GM12891 (cell line): Measurements from ENCODE around the gene UFD1.

Experiments used
- DNase-seq: peaks from one replicate; pipeline ENCODE4 v3.0.0; 2011; ENCODE audit warnings: low spot score; ENCODE audit not compliant: insufficient read length
- FAIRE-seq: peaks from 2 replicates; lab custom pipeline; 2011; peaks lifted over from hg19 to GRCh38; lab: Jason Lieb, UNC
- PAX5 ChIP-seq: IDR thresholded peaks from 2 replicates; pipeline ENCODE4 v1.6.1; 2011; ENCODE audit warnings: low read length, moderate library complexity, mild to moderate bottlenecking; ENCODE audit not compliant: insufficient read depth, severe bottlenecking
- POLR2A ChIP-seq: IDR thresholded peaks from 2 replicates; pipeline ENCODE4 v1.6.1; 2011; ENCODE audit warnings: low read depth, low read length, control low read depth
- POLR2AphosphoS5 ChIP-seq: IDR thresholded peaks from 2 replicates; pipeline ENCODE4 v1.6.1; 2011; ENCODE audit warnings: low read depth, low read length, control low read depth
- POU2F2 ChIP-seq: IDR thresholded peaks from 2 replicates; pipeline ENCODE4 v1.6.1; 2011; ENCODE audit warnings: low read depth, mild to moderate bottlenecking, control low read depth, low read length, moderate library complexity
- SPI1 ChIP-seq: IDR thresholded peaks from 2 replicates; pipeline ENCODE4 v1.6.1; 2011; ENCODE audit warnings: low read depth, low read length, control low read depth
- TAF1 ChIP-seq: IDR thresholded peaks from 2 replicates; pipeline ENCODE4 v1.6.1; 2011; ENCODE audit warnings: low read depth, low read length, control low read depth

The UFD1 gene

DNA sequence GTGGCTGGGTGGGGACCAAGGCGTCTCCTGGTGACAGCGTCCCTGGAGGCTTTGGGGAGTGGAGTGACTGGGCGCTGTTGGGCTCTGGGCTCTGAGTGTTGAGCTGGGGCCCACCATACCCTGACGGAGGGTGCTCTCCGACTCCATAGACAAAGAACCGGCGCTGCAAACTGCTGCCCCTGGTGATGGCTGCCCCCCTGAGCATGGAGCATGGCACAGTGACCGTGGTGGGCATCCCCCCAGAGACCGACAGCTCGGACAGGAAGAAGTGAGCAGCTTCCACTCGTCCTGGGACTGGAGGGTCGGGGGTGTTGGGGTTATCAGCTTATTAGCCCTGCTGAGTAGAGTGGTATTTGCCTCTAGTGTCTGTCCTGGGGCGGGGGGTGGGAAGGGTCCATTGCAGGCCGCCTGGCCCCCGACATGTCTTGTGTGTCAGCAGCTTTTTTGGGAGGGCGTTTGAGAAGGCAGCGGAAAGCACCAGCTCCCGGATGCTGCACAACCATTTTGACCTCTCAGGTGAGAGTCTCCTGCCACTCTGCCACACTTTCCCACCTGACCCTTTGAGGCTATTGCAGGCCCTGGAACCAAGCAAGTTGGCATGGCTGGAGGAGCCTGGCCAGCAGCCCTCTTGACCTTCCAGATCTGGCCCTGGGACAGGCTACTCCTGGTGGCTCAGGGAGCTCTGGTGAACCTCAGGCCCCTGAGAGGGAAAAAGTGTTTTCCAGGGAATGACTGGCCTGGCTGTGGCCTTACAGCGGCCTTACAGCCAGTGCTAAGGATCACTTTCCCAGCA is 37.6 kb upstream of the UFD1 start:
- no peak for TF ChIP-seq POLR2A
- TF ChIP-seq POU2F2 = no peak
- no peak for TF ChIP-seq PAX5
- TF ChIP-seq TAF1 = no peak
- TF ChIP-seq POLR2AphosphoS5 = no peak
- no peak for TF ChIP-seq SPI1
- no peak for FAIRE-seq
- no peak for DNase-seq

DNA sequence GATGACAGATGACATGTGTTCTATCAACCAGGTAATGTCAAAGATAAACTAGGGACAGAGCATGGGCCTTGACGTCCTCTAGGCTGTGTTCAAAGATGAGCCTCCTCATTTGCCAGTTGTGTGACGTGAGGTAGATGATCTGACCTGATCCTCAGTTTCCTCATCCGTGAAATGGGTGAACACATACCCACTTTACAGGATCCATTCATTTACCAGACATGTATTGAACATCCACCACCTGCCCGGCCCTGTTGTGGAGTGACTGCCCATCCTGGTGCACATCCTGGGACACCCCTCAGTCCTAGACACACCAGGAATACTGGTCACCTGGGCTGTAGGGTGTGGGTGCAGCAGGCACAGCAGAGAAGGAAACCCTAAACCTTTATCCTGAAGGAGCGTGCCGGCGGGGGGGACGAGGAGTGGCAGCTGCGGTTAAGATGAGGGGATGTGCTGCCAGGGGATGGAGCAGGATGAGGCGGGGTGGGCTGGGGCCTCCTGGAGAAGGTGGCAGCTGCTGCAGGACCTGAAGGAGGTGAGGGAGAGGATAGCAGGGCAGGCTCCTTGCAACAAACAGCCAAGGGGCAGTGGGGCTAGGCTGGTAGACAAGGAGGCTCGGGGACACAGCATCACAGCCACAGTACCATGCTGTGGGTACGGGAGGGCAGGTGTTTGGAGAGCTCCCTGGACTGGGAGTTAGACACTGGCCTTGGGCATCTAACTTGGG is 36.8 kb upstream of the UFD1 start:
- DNase-seq (no peak), FAIRE-seq (no peak)
- TF ChIP-seq TAF1 (no peak), POLR2AphosphoS5 (no peak), SPI1 (no peak), POLR2A (no peak), PAX5 (no peak), POU2F2 (no peak)

DNA sequence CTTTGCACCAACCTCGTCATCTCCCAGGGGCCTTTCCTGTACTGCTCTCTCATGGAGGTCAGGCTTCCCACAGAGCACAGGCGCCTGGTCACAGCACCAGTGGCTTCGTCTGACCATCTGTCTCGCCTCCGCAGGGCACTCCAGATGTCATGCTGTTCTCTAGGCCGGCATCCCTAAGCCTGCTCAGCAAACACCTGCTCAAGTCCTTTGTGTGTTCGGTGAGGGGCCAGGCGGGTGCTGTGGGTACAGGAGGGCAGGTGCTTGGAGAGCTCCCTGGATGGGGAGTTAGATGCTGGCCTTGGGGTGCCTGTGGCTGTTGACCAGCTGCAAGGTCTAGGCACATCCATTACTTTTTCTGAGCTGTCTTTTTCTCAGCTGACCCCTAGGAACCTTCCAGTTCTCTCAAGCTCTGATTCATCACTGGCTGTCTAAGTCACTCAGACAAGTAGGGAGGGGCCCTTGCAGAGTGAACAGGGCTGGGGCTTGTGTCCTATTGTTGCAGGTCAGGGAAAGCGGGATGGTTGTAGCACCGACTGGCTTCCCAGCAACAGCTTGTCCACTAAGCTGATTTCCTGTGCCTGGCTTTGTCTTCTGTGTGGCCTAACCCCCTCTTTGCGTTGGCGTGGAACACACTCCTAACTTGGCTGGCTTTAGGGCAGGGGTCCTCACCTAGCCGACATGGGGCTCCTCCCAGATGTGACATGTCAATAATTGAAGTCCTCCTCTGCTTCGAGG is 36.0 kb upstream of the UFD1 start:
- FAIRE-seq (no peak), DNase-seq (no peak)
- no peak for TF ChIP-seq TAF1

DNA sequence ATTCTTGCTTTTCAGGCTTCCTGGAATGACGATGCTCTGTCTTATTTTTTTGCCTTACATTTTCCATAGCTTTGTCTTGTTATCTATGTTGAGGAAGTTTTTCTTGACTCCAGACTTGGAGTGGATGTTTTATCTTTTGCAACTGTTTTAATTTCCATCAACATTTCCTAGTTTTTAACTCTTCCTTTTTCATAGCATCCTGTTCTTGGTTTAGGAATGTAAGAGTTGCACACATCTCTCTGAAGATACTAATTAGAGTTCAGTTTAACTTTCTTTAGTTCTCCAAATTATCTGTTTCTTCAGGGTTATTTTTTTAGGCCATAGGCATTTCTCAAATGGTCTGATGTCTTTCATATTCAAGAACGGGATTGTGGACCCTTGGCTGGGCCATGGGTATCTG is 34.8 kb upstream of the UFD1 start:
- no peak for FAIRE-seq
- TF ChIP-seq SPI1 = no peak
- no peak for TF ChIP-seq TAF1
- TF ChIP-seq PAX5 = no peak
- no peak for TF ChIP-seq POLR2A
- no peak for TF ChIP-seq POLR2AphosphoS5
- TF ChIP-seq POU2F2 = no peak
- no peak for DNase-seq

DNA sequence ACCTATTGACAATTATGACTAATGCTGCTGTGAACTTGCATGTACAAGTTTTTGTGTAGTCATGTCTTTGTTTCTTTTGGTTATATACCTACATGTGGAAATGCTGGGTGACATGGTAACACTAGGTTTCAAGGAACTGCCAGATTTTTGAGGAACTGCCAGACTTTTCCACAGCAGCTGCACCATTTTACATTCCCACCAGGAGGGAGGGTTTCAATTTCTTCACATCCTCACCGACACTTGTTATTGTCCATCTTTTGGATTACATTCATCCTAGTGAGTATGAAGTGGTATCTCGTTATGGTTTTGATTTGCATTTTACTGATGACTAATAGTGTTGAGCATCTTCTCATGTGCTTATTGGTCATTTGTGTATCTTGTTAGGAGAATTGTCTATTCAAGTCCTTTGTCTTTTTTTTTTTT is 31.9 kb upstream of the UFD1 start:
- no peak for DNase-seq
- TF ChIP-seq PAX5 (no peak), SPI1 (no peak)
- FAIRE-seq = no peak

DNA sequence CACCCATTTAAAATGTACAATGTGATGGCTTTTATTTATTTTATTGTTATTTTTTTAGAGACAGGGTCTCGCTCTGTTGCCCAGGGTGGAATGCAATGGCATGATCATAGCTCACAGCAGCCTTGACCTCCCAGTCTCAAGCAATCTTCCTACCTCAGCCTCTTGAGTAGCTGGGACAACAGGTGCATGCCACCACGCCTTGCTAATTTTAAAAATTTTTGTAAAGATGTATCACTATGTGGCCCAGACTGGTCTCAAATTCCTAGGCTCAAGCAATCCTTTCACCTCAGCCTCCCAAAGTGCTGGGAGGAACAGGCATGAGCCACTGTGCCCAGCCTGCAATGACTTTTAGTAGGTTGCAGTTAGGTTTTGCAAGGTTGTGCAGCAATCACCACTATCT is 30.9 kb upstream of the UFD1 start:
- DNase-seq = no peak
- TF ChIP-seq PAX5 (no peak), SPI1 (no peak), POLR2A (no peak)
- no peak for FAIRE-seq

DNA sequence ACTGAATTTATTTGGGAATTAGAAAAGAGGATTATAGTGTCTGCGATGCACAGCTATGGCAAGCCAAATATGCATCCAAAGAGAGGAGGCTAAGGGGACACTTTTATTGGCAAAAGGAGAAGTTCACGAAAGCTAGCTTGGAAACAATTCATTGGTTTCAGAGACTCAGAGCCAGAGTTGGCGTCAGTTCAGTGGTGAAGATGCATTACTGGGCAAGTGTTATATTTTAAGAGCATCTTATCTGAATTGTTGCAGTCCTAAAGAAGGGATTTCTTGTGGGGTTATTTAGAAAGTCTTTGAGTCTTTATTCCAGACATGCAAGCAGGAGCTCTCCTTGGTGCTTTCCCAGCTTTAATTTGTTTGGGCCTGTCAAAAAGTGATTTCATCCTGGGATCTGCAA is 30.2 kb upstream of the UFD1 start:
- no peak for DNase-seq
- no peak for FAIRE-seq
- TF ChIP-seq POLR2AphosphoS5 = no peak
- TF ChIP-seq POU2F2 = no peak
- no peak for TF ChIP-seq SPI1
- TF ChIP-seq TAF1 = no peak
- no peak for TF ChIP-seq POLR2A
- no peak for TF ChIP-seq PAX5

DNA sequence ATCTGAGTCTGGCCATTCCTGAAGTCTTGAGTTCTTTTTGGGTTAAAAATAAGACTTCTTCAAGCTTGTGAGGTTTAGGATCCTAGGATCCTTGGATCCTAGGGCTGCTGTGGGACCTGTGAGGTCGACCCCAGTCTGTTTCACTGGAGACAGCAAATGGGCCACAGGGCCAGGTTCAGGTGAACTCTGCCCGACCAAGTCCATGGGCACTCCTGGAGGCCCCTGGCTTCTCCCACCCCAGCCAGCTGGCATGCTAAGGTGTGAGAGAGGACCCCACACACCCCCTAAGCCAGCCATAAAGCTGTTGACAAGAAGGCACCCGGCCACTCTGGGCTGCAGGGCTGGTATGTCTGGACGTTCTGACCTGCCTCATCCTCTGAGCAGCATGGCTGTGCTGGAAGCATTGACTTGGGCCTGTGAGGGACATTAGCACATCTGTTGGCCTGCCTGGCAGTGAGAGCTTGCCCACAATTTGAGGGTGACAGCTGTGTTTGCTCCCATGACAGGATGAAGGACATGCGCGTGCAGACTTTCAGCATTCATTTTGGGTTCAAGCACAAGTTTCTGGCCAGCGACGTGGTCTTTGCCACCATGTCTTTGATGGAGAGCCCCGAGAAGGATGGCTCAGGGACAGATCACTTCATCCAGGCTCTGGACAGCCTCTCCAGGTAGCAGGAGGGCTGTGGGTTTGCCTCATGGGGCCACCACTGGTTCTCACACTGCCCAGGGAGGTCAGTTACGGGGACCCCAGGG is 29.2 kb upstream of the UFD1 start:
- TF ChIP-seq POLR2A = no peak
- no peak for TF ChIP-seq SPI1
- TF ChIP-seq PAX5 = no peak
- TF ChIP-seq TAF1 = no peak
- TF ChIP-seq POU2F2 = no peak
- TF ChIP-seq POLR2AphosphoS5 = no peak
- FAIRE-seq = no peak
- DNase-seq = no peak

DNA sequence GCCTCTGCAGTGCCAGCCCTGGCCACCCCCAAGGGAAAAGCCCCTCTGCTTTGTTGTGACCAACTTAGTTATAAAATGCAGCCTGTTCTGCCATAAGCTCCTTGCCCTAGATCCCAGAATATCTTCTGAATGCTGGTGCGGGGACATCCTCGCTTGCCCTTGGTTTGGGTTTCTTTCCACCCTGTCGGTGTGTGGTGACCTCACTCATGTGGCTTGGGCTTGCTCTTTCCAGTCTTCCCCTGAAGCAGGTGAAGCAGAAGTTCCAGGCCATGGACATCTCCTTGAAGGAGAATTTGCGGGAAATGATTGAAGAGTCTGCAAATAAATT is 28.5 kb upstream of the UFD1 start:
- TF ChIP-seq PAX5 (no peak), POLR2AphosphoS5 (no peak), TAF1 (no peak), POU2F2 (no peak), SPI1 (no peak), POLR2A (no peak)
- DNase-seq (no peak), FAIRE-seq (no peak)

DNA sequence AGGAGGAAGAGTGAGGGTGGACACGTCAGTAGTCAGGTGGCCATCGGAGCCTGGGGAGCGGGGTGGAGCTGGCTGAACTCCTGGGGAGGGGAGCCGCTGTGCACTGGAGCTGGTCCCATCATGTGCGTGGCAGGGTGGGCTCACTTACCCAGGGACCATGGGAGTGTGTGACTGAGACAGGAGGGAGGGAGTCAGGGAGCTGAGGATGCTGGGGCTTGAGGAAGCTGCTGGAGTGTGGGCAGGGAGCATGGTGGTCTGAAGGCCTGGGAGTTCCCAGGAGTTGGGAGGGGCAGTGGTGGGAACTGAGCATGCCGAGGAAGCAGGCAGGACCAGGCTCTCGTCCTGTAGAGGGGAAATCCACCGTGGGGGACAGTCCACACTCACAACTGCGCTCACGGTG is 27.2 kb upstream of the UFD1 start:
- DNase-seq = no peak
- TF ChIP-seq TAF1 (no peak), PAX5 (no peak), SPI1 (no peak), POLR2A (no peak), POLR2AphosphoS5 (no peak), POU2F2 (no peak)
- no peak for FAIRE-seq
